ENCODE results near the gene HTR1D.
"Not testable (repeated sequence)": the region's sequence is repeated elsewhere in the genome, so short reads cannot be mapped to it uniquely, and the experiment has no call there.

The HTR1D gene

DNA sequence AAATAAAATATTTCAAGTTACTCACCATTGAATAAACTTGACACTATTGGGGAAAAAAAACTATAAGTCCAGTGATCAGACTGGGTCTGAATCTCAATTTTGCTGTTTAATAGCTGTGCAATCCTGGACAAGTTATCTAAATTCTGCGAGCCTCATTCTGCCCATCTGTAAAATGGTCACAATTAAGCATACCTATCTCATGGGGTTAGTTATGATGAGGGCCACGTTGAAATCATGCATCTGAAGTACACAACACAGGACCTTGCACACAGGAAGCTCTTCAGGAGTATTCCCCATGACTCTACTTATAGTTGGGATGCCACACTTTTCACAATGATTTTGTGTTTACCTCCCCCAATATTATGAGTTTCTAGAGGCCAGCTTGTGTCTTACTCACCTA is 3.8 kb upstream of the HTR1D start:
- DNase-seq, result no peak

DNA sequence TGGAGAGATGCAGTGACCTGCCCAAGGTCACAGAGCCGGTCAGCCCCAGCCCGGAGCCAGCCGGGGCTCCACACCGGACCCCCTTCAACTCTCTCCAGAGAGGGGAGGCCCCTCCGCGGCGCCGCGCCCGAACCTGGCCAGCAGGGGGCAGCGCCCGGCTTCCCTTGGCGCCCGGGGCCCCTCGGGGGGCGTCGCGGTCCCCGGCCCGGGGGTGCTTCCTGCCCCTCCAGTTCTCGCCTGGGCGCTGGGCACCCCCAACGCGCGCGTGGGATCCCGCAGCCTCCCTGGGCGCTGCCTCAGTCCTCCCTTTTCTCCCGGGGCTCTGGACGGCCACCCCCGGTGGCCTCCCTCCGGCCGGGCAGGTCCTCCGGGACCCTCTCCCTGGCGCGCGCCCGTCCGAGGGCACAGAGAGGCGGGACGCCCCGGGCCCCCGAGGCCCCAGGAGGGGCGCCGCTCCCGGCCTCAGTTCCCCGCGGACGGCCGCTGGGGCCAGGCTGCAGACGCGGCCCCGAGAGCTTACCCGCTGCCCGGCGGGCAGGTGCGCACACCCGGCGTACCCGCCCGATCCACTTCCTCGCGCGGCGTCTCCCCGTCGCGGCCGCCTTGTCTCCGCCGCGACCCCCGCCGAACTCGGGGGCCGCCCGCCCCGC is 406 bp downstream of the HTR1D start:
- peak in 6 of 56 donors; percentile 10 to 22 (median 12) for DNase-seq

DNA sequence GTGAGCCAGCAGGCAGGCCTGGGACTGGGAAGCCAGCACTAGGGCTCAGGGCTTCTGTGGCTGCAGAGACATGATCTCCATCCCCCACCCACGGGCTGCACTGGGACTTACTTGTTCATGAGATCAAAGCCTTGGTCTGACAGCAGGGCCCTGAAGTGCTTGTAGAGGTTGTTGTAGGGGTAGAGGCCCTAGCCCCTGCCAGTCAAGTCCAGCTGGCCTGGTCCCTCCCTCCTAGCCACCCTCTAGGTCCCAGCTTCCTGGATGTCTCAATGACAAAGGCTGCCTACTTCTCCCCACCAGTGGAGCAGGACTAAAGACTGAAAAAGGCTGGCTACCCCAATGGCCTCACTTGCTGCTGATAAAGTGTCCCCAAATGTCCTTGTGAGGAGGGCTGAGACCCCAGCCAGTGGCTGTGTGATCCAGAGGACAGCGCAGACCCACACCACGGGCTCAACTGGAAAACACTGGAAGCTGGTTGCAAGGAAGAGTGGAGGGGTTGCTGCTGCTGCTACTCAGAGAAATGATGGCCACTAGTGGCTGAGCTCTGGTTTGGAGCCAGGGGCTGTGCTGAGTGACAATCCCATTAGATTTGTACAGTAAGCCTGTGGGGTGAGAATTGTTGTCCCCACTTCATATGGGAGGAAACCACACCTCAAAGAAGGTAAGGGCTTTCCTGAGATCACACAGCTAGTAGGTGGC is 1.4 kb downstream of the HTR1D start:
- no peak for DNase-seq

DNA sequence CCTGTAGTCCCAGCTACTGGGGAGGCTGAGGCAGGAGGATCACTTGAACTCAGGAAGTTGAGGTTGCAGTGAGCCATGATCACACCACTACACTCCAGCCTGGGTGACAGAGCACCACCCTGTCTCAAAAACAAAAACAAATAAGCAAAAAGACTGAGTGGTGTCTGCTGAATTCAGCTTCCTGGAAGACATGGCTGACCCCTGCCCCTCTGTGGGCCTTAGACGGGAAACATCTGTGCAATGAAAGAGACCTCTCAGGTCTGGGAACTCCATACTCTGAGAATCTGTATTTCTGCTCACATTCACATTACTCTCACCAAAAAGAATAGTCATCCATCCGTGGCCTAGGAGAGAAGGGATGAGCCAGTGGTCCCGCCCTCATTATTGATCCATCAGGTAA is 2.0 kb downstream of the HTR1D start:
- DNase-seq, result no peak

DNA sequence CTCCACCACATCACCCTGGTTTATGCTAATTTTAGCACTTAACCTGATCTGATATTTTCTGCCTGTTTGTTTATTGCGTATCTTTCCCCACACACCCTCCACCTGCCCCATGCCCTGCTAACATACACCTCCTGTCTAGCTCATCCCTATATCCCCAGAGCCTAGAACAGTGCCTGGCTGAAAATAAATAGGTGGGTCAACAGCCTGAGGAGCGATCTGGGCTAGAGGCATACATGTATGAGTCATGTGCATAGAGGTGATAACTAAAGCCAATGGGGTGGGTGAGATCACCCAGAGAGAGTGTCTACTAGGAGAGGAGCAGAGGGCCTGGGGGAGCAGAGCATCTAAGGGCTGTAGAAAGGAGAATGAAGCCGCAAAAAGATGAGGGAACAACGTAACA is 2.7 kb downstream of the HTR1D start:
- no peak for DNase-seq

DNA sequence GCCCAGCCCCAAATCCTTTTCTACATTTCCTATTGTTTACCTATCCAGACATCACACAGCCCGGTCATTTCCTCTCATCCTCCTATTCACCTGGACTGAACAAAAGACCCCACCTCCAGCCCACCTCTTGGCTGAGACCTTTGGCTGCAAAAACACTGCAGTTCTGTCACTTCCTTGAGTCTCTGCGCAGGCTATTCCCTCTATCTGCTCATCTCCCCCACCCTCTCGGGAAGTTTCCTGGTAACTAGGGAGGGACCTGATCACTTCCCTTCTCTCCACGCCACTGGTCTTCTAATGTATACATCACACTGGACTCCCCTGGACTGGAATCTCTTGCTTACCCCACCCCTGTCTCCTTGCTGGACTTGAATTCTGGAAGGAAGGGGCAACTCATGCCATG is 5.3 kb downstream of the HTR1D start:
- no peak for DNase-seq

DNA sequence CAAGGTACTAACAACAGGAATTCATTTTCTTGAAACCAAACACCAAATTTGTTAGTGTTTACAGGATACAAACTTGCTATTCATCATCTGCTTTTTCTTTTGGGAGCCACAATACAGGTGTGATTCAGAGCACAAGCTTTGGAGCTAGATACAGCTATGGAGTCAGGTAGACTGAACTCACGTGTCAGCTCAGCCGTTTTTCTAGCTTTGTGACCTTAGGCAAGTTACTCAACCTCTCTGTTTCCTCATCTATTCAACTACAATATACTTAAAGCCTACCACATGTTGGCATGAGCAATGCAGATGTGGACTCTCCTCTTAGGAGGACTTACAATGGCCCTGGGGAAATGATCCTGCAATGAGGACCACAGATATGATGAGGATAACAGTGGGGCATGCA is 6.3 kb downstream of the HTR1D start:
- DNase-seq, result no peak

DNA sequence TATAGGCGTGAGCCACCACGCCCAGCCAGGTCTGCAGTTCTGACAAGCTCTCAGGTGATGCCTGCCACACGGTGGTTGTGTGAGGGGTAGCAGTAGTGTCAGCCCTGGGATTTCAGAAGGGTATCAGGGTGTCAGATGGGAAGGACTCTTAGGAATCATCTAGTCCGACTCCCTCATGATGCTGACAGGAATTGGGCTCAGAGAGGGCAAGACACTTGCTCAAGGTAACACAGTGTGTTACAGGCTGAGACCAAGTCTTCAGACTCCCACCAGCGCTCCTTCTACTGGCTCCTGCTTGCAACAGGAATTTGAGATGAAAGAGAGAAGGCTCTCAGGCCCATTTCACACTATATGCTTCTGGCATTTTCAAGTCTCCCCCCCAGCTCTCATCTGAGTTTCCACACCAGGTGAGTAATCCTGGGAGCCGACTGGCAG is 6.9 kb downstream of the HTR1D start:
- DNase-seq, result no peak

DNA sequence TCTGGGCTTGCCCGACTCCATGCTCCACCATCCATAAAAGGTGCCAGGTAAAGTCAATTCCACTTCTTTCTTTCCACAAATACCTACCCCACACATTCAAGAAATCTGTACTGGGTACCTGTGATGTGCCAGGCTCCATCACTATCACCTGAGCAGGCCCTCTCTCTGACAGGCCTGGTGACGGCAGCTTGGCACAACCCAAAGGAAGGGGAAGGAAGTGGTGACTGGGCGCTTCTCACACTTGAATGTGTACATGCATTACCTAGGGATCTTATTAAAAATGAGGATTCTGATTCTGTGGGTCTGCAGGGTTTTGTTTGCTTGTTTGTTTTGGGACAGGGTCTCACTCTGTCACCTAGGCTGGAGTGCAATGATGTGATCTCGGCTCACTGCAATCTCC is 7.5 kb downstream of the HTR1D start:
- no peak for DNase-seq

DNA sequence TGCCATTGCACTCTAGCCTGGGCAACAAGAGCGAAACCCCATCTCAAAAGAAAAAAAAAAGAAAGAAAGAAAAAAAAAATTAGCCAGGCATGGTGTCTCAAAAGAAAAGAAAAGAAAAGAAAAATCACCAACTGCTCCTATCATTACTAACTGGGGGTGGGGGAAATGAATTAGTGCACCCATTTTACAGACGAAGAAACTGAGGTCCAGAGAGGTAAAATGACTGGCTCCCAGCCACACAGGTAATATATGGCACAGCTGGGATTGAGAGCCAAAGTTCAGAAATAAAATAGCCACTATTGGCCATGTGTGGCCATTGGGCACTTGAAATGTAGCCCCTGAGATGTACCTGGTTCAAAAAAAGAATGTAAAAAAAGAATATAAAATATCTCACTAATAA is 8.8 kb downstream of the HTR1D start:
- DNase-seq, result no peak

DNA sequence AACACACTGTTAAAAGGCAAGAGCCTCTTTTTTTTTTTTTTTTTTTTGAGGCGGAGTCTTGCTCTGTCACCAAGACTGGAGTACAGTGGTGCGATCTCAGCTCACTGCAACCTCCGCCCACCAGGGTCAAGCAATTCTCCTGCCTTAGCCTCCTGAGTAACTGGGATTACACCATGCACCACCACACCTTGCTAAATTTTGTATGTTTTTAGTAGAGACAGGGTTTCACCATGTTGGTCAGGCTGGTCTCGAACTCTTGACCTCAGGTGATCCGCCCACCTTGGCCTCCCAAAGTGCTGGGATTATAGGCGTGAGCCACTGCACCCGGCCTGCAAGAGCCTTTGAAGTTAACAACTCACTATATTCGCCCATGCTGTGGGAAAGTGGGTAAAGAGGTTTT is 9.6 kb downstream of the HTR1D start:
- not testable (repeated sequence) for DNase-seq

DNA sequence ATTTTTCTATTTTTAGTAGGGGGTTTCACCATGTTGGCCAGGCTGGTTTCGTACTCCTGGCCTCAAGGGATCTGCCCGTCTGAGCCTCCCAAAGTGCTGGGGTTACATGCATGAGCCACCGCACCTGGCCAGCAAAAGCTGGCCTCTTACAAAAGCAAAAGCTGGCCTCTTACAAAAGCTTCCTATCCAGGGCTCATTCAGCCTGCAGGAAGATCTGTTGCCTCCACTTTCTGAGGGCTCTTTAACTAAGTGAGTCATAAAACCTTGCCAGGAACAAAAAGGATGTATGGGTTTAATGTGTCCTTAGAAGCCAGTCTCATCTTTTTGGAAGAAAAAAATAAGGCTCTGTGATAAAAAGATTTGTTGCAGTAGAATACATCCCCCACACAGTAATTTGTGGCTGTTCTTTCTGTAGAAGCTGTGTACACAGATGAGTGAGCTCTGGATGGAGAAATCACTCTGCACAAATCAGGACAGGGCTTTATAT is 15.0 kb downstream of the HTR1D start:
- DNase-seq, result peak in 3 of 56 donors; percentile 23 to 43 (median 26)

DNA sequence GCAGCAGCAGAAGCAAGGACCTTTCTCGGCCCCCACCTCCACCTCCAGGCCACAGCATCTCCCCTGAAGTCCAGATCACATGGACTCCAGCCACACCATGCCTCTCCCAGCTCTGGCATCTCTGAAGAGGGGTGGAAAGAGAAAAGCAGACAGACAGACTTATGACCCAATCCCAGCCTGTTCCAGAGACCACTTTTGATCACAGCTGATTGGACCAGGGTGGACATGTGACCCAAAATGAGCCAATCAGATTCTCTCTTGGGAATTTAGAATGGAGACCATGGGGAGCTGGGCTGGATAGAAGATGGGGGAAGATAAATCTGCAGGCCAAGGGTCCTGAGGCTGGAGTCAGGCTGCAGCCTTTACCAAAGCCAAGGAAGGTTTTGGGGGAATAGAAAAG is 16.4 kb downstream of the HTR1D start:
- DNase-seq, result no peak

DNA sequence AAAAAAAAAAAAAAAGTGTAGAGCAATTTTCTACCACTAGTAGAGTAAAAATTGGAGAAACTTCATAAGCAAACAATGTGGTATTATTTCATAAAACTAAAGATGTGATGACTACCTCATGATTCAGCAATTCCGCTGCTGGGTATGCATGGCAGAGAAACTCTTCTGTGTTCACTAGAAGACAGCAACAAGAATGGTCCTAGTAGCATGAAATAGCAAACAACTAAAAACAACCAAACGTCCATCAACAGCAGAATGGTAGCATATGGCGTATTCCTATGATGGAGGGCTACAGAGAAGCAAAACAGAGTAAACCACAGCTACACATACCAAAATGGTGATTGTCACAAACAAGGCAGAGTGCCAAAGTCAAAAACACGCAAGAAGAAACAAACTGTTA is 18.9 kb downstream of the HTR1D start:
- DNase-seq, result no peak

DNA sequence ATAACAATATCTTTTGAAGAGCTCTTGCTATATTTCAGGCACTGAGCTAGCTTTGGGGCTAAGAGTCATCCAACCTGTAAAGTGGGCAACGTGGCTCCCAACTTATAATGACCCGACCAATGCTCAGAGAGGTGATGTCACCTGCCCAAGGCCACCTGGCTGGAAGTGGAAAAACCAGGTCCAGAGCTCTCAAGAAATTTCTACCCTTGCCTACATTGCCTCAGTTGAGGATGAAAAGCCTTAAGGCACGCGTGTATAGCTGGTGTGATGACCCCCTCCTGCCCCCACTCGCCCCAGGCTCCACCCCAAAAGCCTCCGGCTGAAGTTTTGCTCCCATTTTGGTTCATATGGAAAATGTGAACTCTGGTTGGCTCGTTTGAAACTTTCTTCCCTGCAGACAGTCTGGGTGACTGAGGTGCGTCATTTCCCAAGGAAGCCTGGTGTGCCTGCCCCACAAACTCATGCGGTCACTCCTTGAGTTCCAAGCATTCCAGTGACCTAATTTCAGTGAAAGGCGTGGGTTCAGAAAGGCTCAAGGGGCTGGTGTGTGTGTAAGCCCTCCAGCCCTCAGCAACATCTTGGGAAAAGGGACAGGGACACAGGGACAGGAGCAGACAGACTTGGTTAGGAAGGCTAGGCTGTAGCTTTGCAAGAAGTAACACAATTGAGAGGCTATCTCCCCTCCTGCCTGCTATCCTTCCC is 20.5 kb downstream of the HTR1D start:
- no peak for DNase-seq

DNA sequence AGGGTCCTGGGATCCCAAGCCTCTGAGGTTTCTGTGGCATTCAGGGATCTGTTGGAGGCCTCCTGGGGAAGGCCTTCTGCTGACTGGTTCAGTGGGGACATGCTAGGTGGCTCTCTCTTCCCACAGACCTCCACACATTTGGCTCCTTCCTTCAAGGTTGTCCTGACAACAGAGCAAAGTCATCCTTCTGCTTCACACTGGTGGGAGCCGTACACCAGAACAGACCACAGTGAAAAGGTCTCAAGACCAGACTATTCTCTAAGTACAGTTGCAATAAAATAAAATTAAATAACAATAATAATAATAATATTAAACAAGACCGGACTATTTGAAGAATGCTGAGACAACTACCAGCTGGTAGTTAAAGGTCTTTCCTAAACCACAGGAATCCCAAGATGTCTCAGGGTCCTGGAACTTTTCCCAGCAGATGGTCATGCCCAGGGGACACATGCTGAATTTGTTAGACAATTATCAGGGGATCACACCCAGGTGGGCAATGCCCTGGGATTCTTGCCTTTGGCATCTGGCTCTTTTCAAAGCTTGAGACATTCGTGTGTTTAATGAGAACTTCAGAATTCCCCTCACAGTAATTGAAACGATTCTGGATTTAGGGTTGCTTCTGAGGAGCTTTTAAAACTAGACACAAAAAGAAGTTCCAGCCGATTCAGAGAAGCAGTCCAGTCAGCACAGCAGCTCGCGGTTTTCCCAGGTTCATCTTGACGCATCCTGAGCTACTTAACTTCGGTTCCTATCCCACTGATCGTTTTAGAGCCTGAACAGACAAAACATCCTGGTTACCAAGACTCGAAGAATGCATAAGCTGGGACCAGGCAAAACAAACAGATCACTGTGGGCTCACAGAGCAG is 22.9 kb downstream of the HTR1D start:
- no peak for DNase-seq

DNA sequence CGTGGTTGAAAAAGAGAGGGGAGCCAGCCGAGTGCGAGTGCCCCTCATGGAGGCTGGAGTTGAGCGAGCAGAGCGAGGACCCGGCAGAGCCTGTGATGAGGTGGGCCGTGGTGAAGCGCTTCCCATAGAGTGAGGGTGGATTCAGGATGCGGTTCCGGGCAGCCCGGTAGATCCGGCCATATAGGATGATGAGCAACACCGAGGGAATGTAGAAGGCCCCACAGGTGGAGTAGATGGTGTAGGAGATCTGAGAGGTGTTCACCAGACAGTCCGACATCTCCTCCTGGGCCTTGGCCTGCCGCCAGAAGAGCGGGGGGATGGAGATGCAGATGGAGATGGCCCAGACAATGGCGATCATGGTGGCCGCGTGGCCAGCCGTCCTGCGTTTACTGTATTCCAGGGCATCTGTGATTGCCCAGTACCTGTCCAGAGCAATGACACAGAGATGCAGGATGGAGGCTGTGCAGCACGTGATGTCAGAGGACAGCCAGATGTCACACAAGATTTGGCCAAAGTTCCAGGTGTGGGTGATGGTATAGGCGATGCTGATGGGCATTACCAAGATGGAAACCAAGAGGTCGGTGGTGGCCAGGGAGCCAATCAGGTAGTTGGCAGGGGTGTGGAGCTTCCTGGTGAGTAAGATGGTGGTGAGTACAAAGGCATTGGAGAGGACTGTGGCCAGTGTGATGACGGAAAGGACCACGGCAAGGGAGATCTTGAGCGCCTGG is 23.7 kb downstream of the HTR1D start:
- DNase-seq, result no peak

DNA sequence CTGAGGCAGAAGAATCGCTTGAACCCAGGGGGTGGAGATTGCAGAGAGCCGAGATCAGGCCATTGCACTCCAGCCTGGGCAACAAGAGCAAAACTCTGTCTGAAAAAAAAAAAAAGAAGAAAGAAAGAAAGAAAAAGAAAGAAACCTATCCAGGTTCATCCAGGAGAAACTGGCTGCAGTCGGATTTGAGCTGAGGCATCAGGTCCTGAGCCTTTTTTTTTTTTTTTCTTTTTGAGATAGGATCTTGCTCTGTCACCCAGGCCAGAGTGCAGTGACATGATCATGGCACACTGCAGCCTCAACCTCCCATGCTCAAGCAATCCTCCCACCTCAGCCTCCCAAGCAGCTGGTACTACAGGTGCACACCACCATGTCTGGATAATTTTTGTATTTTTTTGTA is 26.1 kb downstream of the HTR1D start:
- no peak for DNase-seq

DNA sequence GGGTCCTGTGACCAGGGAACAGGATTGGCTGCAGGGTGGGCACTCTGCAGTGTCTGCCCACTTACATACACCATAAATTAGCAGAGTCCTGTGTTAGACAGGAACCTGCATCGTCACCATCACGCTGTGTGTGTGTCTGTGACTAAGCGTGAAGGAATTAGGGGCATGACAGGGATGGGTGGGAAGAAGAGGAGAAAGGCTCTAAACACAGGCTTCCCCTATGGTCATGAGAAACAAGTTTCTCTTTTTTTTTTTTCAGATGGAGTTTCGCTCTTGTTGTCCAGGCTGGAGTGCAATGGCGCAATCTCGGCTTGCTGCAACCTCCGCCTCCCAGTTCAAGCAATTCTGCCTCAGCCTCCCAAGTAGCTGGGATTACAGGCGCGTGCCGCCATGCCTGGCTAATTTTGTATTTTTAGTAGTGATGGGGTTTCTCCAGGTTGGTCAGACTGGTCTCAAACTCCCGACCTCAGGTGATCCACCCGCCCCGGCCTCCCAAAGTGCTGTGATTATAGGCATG is 28.3 kb downstream of the HTR1D start:
- not testable (repeated sequence) for DNase-seq

DNA sequence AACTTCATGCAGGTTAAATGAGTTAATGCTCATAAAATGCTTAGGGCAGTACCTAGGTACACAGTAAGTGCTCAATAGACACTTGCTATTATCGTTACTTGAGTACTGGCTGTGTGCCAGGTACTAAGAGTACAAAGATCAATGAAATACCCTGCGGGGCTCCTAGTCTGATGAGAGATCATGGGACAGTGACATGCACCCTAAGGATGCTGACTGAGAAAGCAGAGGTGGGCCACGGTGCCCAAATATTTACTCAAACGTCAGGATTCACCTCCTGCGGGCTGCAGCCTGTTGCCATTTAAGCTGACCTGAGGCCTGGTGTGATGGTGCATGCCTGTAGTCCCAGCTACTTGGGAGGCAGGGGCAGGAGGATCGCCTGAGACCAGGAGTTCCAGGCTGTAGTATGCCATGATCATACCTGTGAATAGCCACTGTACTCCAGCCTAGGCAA is 28.8 kb downstream of the HTR1D start:
- no peak for DNase-seq

DNA sequence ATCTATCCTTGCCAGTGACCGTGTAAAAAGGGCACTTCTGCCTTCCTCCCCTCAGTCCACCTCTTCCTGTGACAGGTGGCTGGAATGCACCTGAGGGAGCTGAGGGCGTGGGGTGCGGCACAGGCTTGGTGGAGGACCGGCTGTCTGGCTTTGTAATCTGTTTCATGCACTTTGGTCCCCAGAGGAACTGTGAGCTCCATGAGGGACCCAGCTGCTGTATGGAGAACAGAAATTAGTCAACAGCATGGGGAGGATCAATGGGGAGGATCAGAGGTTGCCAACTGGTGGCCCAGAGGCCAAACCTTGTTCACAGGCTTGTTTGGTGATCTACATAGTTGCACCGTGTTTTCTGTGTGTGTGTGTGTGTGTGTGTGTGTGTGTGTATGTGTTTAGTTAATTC is 29.7 kb downstream of the HTR1D start:
- DNase-seq, result no peak

All from nucleus accumbens (tissue), 56 donors.